ENCODE measurements around the gene LANCL2.
"Not testable (repeated sequence)": the region's sequence is repeated elsewhere in the genome, so short reads cannot be mapped to it uniquely, and the experiment has no call there.

LANCL2 gene, protein sequence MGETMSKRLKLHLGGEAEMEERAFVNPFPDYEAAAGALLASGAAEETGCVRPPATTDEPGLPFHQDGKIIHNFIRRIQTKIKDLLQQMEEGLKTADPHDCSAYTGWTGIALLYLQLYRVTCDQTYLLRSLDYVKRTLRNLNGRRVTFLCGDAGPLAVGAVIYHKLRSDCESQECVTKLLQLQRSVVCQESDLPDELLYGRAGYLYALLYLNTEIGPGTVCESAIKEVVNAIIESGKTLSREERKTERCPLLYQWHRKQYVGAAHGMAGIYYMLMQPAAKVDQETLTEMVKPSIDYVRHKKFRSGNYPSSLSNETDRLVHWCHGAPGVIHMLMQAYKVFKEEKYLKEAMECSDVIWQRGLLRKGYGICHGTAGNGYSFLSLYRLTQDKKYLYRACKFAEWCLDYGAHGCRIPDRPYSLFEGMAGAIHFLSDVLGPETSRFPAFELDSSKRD

DNA sequence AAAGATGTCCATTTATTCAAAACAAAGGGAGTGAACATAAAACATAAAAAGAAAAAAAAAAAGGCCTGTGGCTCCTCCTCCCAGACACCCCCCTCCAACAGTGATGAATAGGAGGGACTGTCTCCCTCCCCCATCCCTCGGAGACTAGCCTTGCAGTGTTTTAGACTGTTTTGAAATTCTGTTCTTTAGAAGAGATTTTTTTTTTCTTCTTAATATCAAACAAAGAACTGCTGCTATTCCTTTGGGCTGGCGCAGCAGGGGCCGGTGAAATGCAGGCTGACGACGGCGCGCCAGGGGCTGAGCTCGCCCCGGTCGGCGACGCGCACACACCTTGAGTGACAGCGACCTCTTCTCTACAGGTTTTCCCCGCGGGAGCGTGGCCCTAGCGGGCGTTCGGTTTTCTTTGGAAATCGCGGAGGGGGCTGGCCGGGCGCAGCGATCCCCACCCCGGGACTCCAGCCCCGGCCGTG lies at the start of gene LANCL2:
TSS of gene LANCL2 (plus strand) at position 133 of the 470 bp plus-strand sequence. CDS start 689 bp downstream, outside the sequence.
- peak; percentile 65 for DNase-seq

DNA sequence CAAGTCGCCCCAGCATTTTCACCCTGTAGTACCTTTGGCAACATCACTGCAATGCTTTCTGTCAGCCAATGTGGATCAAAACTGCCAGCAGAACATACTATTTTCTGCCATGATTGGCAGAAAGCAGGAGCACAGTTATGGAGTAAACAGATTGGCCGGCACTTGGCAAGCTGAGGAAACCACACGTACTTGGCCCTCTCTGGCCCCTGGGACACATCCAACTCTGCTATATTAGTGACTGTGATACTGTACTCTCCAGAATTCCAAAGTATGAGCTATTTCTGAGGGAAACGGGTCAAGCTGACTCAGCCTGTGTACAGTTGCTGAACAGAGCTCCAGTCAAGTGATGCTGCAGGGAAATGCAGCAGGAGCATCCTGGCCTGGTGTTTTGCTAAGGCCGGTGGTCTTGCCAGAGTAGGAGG lies 39.8 kb upstream of the LANCL2 start:
- DNase-seq: no peak

DNA sequence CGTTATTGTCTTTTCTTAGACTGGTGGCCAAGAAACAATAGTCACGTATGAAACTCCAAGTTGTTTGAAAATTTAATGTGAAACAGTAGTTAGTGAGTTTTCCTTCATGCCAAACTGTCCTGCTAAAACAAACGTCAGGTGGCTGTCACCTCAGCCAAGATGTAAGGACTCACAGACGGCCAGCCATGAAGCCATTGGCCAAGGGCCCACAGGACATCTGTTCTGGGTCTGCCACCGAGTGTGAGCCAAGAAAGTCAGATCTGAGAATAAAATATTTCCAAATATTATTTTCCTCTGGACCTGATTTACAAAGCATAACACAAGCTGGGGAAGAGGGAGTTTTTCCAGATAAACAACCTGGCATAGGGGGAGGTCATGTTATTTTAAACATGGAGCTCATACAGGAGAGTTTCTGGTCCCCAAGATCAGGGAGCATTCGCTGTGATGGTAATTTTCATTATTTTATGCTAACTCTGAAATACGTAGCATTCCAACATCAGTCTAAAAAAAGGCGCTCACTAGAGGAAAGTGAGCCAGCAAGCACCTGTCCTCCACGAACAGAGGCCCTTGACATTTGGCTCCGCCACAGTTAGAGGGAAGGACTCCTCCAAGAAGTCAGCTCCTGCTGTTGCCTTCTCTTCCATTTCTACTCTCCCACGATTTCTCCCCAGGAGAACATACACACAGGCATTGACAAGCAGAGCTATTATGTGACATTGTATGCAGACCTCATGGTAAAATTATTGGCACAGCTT lies 38.9 kb upstream of the LANCL2 start:
- no peak for DNase-seq

DNA sequence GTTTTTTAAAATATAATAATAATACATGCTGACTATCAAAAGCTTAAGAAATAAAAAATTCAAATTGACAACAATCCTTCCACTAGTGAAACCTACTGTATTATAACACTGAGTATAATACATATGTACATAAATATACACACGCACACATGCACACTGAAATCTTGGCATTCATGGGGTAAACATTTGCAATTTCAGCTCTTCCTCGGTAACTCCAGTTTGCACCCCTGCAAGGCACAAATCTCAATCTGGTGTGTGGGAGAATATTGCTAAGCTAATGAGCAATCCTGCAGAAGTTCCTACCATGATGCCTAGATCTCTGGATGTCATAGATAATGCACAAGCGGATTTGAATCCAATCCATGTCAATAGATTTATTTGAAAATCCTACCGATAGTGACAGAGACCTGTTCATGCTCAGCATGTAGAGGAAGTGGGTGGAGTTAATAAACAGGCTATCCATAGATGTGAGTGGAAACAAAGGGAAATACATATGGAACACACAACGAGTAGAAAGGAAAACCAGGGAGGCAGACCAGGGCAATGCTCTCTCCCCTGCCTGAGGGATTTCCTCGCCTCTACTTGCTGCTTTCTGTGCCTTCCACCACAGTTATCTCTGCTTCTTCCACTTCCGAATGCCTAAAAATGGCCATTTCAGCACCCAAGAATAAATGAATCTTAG lies 38.1 kb upstream of the LANCL2 start:
- DNase-seq: no peak

DNA sequence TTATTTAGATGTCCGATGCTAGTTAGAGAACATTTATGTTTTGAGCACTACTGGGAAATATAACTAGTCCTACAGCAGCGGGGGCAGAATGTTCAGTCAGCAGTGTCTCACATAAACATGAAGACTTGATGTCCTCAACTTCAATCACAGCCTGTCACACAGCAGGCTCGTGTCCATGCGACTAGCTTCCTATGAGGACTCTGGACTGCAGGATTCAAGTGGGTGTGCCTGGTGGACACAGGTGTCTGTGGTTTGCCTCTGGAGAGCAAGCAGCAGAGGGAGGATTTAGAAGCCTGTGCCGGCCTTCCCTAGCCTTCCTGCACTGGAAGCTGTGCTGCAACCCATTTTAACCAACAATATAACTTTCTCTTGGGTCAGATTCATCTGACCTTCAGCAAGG lies 30.0 kb upstream of the LANCL2 start:
- DNase-seq: no peak

DNA sequence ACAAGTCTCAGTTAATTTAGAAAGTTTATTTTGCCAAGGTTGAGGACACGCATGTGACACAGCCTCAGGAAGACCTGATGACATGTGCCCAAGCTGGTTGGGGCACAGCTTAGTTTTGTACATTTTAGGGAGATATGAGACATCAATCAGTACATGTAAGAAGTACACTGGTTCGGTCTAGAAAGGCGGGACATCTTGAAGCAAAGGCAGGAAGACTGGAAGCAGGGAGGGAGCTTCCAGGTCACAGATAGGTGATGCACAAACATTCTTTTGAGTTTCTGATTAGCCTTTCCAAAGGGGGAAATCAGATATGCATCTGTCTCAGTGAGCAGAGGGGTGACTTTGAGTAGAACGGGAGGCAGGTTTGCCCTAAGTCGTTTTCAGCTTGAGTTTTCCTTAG lies 29.4 kb upstream of the LANCL2 start:
- no peak for DNase-seq

DNA sequence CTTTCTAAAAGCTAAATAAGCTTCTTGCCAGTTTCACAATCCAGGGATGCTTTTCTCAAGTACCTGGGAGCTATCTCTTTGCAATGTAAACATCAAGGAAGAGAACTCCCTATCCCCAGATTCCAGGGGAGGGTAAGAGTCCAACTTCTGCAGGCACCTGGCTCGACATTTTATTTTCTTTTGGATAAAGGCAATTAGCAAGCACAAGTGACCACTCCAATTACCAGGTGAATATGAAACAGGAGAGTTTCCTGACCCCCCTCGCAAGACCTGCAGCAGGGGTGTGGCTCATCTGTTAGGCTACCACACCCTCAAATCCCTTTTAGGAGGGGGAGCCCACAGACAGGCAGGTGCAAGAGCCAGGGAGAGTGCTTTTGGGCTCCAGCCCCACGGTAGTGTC lies 28.6 kb upstream of the LANCL2 start:
- DNase-seq: no peak

DNA sequence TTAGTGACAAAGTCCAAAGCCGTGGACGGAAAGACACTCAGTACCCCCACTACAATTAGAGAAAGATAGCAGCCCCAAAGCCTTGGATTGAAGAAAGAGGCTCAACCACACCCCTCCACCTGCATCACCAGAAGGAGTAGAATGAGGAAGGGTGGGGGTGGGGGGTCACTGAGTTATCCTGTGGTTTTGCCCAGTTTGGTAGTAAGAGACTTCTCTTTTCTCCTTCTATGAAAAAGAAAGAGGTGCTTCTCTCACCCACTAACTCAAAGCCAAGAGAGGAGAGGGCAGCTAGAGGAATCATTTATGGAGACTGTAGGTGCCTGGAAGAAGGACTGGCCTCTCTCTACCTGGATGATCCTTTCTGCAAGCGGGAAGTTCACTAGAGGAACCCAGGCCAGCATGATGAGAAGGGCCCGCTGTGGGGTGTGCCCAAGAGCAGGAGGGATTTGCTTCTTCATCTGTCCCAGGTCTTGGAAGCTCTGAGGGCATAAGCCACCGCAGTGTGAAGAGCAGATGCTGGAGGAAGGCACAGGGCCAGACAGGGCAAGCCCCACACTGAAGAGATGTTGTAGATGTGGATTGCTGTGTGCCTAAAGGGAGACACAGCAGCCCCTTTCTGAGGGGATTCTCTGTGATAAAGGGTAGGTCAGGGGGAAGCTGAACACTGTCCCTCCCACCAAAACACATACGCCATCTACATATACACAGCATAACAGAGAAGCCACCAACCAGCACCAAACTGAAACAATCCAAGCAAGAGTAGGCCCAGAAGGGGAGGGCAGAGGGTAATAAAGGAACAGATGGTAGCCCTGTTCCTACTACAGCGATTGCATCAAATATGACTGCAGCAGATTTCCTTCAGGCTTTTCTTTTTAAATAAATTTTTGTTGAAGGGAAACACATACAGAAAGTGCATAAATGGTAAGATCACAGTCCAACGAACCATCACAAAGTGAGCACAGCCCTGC lies 25.8 kb upstream of the LANCL2 start:
- DNase-seq: no peak

DNA sequence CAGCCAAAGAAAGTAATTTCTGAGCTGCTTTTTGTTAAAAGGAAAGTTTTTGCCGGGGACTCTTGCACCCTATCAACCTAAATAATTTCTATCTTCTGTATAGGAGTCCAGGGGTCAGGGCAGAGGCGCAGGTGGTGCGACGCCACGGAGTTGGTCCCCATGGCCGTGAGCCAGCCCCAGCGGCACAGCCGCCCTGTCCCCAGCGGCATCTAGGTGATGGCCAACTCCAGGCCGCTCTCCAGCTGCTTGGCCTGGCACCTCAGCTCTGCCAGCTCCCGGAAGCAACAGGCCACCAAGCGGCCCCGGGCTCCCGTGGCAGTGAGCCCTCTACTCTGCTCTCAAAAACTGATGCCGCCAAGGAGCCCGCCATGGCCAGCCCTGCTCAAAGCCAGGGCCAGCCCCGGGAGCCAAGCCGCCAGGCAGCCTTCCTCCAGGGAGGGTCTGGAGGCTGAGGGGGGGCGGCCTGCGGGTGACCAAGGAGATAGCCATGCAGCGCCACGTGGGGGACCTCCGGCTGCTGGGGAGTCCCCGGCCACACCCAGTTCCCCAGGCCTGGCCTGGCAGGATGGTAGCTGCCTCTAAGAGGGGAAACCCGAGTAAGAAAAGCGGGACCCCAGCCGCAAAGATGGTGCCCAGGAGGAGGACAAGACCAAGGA lies 22.8 kb upstream of the LANCL2 start:
- no peak for DNase-seq

DNA sequence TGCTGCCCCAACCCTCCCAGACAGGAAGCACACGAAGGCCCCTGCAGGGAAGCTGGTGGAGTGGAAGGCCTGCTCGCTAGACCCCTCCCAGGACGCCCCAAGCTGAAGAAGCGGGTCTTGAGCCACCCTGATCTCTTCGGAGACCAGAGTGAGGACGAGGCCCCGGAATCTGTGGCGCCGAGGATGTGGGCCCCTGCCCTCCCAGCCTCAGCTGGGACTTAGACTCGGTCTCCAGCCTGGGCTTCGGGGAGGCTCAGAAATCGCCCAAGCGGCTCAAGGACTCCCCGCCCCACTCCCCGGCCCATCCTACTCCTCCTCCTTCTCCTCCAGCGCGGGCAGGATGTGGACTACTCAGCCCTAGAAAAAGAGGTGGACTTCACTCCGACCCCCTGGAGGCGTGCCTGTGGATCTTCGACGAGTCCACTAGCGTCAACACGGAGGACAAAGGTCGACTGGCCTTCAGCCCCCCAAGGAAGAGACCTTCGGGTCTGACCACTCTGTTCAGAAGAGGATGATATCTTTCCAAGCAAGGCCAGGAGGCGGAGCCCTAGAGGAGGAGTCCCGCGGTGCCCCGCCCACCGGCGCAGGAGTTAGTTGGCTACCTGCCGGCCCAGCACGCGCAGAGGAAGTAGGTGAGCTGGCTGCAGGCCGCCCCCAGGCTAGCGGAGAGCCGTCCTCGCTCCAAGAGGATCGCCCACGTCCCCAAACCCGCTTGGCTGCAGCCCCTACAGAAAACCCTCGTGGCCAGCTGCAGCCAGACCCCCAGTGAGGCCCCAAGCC lies 21.9 kb upstream of the LANCL2 start:
- no peak for DNase-seq

DNA sequence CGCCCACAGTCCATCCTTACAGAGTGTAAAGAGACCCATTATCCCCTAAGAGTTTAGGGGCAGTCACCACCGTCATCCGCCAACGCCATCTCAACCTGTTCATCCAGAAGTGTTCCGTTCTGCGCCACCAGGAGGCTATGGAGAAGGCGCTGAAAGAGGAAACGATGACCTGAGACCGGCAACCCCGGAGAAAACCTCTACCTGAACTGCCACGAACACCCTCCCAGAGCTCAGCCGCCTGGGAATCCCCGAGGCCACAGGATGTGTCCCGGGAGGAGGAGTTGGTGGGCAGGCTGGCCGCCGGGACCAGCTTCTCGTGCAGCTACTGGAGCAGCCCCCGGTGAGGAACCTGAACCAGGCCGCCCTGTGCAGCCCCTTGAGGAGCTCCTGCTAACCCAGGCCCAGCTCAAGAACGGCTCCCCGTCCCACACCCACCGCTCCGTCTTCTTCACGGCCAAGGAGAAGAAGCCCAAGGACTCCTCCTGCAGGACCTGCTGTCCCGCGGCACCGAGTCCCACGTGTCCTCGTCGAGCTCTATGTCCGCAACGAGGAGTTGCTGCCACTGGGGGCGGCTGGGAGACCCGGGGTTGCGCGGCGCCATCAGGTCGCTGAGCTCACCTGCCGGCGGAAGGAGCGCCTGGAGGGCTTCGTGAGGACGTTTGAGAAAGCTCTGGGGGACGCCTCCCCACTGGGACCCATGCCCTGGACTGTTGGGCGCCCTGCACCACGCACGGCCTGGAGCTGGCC lies 21.1 kb upstream of the LANCL2 start:
- DNase-seq: no peak

DNA sequence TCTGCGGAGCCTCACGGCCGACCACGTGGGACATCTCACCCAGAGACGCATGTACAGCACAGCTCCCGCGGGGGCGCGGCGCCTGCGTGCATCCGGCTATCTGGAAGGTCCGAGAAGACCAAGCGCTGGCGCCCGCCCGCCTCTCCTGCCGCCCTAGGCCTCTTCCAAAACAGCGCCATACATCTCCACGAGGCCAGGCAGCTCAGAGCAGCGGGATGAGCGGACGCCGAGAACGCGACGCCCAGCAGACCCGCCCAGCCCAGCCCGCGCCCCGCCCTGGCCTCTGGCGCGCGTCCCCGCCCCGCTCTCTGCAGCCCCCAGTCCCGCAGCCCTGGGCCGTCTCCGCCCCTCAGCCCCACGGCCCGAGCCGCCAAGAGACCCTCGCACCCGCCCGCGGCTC lies 20.3 kb upstream of the LANCL2 start:
- DNase-seq: no peak

DNA sequence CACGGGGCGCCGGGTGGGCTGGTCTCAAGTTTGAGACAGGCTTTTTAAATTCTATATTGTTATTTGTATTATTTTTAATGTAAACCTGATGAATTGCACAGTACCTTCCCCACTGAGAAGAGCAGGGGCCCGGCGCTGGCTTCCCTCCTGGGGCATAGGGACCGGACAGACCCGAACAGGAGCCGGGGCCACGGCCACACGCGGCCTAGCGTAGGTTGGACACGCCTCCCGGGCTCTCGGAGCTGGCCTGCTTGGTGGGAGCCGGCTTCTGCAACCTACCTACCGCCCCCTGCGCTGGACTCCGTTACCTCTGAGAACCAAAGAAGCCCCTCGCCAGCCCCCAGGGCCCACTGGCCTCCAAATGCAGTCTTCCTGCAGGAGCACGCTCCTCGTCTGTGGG lies 19.8 kb upstream of the LANCL2 start:
- DNase-seq: no peak

DNA sequence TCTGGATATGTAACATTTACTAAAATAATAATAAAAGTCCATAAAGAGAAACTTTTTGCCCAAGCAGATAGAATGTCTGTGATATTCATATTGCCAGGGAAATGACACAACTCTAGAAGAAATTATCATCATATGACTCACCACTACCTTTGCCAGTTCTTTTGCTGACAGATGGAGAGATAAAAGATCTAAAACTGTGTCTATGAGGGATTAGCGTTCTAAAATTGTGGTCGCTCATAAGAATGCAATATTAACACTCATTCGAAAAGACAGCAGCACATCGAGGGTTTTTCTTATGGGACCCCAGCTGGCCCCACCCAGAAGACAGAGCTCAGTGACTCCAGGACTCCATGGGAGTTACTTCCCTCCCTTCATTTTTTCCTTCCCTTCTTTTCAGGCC lies 16.6 kb upstream of the LANCL2 start:
- no peak for DNase-seq

DNA sequence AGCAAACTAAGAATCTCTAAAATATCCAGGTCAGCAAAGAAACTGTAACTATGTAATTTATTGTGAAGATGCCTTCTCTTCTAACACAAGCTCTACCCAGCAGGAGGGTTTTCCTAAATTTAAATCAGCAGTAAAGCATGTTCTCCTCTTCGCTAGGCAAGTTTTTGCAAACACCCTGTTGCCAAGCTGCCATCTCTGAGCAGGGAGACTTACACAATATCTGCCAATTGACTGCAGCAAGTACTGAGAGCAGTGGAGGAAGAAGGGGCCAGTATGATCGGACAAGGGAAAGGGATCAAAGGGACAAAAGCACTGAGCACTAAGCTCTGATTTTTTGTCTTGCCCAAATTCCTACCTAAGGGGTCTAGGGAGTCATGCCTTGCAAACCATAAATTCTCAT lies 16.0 kb upstream of the LANCL2 start:
- DNase-seq: no peak

DNA sequence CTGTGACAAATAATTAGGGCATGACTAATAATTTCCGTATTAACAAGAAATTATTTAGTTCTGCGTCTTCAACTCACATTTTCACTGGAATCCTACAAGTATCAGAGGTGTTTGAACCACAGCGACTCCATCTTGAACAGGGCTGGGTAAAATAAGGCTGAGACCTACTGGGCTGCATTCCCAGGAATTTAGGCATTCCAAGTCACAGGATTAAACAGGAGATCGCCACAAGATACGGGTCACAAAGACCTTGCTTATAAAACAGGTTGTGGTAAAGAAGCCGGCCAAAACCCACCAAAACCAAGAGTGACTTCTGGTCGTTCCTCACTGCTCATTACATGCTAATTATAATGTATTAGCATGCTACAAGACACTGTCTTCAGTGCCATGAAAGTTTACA lies 14.9 kb upstream of the LANCL2 start:
- no peak for DNase-seq

DNA sequence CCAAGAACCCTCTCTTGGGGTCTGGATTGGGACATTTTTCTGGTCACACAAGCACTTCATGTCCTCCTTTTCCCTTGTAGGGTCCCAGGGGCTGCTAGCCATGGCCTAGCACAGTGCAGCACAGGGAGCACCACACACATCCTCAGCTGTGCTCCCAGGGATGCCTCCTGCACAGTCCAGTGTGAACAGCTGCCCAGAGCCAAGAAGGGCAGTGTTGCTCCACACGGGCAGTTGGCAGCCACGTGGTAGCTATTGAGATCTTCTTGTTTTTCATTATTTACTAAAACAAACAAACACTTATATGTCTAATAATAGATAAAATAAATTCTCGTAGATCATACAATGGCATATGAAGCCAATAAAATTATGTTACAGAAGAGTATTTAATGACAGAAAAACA lies 13.9 kb upstream of the LANCL2 start:
- no peak for DNase-seq

DNA sequence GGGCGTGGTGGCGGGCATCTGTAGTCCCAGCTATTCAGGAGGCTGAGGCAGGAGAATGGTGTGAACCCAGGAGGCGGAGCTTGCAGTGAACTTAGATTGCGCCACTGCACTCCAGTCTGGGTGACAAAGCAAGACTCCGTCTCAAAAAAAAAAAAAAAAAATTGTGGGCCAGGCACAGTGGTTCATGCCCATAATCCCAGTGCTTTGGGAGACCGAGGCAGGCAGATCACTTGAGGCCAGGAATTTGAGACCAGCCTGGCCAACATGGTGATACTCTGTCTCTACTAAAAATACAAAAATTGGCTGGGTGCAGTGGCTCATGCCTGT lies 12.2 kb upstream of the LANCL2 start:
- not testable (repeated sequence) for DNase-seq

DNA sequence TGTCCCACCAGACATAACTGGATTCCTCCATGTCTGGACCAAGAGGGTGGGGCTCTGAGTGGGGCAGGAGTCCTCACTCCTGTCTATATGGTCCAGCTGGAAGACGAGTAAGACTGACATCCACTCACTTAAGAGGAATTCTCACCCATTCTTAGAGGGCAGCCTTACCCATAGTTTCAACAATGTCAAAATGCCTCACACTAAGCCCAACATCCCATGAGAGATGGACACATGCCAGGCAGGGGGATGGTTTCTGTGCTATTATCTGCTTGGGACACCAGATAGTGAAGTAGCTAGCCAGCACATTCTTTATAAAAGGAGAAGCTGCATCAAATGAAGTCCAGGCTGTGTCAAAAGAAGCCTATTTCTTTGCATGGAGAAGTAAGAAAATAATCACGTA lies 4.7 kb upstream of the LANCL2 start:
- DNase-seq: peak; percentile 30

DNA sequence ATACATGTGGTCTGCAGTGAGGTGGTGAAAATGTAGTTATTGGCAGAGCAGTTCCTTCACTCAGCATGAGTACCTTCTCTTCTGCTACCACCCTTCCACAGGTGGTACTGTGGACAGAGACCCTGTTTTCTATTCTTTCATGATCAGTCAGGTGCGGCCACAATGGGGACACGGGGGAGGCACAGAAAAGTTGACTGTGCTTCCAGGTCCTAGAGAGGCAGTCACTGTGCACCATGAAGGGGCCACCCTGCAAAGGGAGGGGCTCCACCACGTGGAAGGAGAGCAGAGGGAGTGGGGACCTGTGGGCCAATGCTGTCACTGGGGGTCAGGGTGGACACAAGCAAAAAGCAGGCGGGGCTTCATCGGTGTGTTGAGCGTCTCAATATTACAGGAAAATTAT lies 3.6 kb upstream of the LANCL2 start:
- no peak for DNase-seq
